ENCODE results near the gene FAM43B.
"Not testable (repeated sequence)": the region's sequence is repeated elsewhere in the genome, so short reads cannot be mapped to it uniquely, and the experiment has no call there.

Gene FAM43B

GRCh38 chr1:20511518-20512428, 40.6 kb upstream of the FAM43B start:
- DNase-seq (ENCODE audit: low read depth in 2 of 2): no peak
- TF ChIP-seq CTCF (IDR thresholded peaks at IDR 0.05; ENCODE audit: low read depth, low read length): no peak
- H3K4me3 ChIP-seq (replicated peaks in 1 of 2; ENCODE audit: low read depth in 2 of 2, low read length in 2 of 2): no peak overlapping the region

- not testable (repeated sequence) for DNase-seq (ENCODE audit: low read depth in 2 of 2); H3K4me3 ChIP-seq (replicated peaks in 1 of 2; ENCODE audit: low read depth in 2 of 2, low read length in 2 of 2)
These were observed 32.6 kb upstream of the FAM43B start for GRCh38 chr1:20519609-20520262.

- peak overlapping the region in 1 of 2 donors; percentile 13 for H3K4me3 ChIP-seq (replicated peaks in 1 of 2; ENCODE audit: low read depth in 2 of 2, low read length in 2 of 2)
- DNase-seq (ENCODE audit: low read depth in 2 of 2): peak; percentile 83 to 84
- peak; percentile 94 for TF ChIP-seq CTCF (IDR thresholded peaks at IDR 0.05; ENCODE audit: low read depth, low read length)
These were observed 30.2 kb upstream of the FAM43B start for GRCh38 chr1:20521960-20522861.

- no peak overlapping the region for H3K4me3 ChIP-seq (replicated peaks in 1 of 2; ENCODE audit: low read depth in 2 of 2, low read length in 2 of 2)
- no peak for DNase-seq (ENCODE audit: low read depth in 2 of 2)
- TF ChIP-seq CTCF (IDR thresholded peaks at IDR 0.05; ENCODE audit: low read depth, low read length): no peak
These were observed 26.1 kb upstream of the FAM43B start for GRCh38 chr1:20526267-20526666.

GRCh38 chr1:20528221-20528620, 24.2 kb upstream of the FAM43B start:
- DNase-seq (ENCODE audit: low read depth in 2 of 2): no peak
- no peak for TF ChIP-seq CTCF (IDR thresholded peaks at IDR 0.05; ENCODE audit: low read depth, low read length)
- H3K4me3 ChIP-seq (replicated peaks in 1 of 2; ENCODE audit: low read depth in 2 of 2, low read length in 2 of 2): no peak overlapping the region

- DNase-seq (ENCODE audit: low read depth in 2 of 2): no peak
- no peak for TF ChIP-seq CTCF (IDR thresholded peaks at IDR 0.05; ENCODE audit: low read depth, low read length)
These were observed 22.1 kb upstream of the FAM43B start for GRCh38 chr1:20530306-20530705.

More at GRCh38 chr1:20530306-20530705, 22.1 kb upstream of the FAM43B start:
- H3K4me3 ChIP-seq (replicated peaks in 1 of 2; ENCODE audit: low read depth in 2 of 2, low read length in 2 of 2): no peak overlapping the region

Measured in cardiac fibroblast (primary cell).